ENCODE results near the gene CFAP251.

CFAP251 gene

DNA sequence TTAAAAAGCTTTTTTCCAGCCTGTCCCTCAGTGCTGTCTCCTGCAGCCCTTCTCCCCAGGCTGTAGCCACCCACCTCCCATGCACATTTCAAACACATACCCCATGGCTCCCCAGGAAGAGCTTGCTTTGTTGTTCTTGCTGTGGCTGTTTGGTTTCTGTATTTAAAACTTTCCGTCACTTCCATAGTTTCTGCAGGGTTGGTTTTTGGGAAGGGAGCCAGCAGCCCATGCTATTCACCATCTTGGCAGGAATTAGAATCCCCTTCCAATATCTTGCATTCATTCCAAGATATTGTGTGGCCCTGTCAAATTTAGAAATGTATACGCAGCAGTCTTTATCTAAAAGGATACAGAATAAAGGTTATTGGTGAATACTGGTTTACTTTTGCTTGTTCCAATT lies 29.6 kb downstream of the CFAP251 start:
- DNase-seq (ENCODE audit: low read depth in 2 of 2), result no peak

DNA sequence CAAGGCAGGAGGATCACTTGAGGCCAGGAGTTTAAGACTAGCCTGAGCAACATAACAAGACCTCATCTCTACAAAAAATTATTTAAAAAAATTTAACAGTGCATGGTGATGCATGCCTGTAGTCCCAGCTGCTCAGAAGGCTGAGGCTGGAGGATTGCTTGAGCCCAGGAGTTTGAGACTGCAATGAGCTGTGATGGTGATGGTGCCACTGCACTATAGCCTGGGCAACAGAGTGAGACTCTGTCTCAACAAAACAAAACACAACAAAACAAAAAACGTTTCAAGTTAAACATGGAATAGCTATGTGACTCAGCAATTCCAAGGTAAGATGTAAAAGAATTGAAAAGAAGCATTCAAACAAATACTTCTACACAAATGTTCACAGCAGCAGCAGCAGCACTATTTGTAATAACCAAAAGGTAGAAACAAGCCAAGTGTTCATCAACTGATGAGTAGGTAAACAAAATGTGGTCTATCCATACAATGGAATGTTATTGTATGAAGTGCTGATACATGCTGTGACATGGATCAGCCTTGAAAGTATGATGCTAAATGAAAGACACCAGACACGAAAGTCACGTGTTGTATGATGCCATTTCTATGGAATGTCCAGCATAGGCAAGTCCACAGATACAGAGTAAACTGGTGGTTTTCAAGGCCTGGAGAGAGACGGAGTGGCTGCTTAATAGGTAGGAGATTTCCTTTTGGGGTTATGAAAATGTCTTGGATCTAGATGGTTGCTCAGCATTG lies 31.4 kb downstream of the CFAP251 start:
- DNase-seq (ENCODE audit: low read depth in 2 of 2), result no peak

DNA sequence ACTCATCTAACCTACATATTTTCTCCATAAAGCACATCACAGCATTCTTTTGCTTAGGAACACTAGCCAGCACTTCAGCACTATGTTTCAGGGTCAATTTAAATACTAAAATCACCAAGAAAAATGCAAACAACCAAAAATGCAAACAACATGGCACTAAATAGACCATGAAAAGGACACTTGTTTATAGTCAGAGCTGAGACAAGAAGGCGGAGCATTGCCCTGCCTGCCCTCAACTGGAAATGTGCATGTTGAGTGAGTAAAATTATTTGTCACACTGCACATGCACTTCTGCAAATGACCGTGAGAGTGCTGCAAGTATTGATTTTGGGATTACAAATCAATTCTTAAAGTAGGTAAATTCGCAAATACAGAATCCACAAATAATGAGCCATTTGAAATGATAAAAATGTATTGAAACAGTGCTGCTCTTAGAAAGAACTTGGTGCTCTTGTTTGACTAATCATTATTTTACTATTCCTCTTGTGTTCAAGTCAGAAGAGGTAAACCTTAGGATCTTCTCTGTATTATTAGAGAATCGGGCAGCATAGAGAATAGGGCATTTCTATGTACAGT lies 34.8 kb downstream of the CFAP251 start:
- no peak for DNase-seq (ENCODE audit: low read depth in 2 of 2)

DNA sequence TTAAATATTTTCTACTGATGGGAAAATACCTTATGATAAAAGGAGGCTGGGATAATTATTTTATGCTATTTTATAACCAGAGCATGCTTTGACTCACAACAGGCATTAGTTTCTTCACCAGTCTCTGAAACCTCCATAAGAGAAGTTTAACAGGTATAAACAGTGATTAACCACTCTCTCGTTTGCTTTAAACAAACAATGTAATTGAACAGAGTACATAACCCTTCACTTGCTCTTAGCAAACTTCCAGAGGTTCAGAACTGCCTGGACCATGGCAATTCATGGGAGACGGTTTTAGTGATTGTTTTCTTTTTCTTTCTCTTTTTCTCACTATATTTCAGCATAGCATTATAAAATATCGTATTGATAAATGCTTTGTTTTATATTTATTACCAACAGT lies 35.3 kb downstream of the CFAP251 start:
- no peak for DNase-seq (ENCODE audit: low read depth in 2 of 2)

DNA sequence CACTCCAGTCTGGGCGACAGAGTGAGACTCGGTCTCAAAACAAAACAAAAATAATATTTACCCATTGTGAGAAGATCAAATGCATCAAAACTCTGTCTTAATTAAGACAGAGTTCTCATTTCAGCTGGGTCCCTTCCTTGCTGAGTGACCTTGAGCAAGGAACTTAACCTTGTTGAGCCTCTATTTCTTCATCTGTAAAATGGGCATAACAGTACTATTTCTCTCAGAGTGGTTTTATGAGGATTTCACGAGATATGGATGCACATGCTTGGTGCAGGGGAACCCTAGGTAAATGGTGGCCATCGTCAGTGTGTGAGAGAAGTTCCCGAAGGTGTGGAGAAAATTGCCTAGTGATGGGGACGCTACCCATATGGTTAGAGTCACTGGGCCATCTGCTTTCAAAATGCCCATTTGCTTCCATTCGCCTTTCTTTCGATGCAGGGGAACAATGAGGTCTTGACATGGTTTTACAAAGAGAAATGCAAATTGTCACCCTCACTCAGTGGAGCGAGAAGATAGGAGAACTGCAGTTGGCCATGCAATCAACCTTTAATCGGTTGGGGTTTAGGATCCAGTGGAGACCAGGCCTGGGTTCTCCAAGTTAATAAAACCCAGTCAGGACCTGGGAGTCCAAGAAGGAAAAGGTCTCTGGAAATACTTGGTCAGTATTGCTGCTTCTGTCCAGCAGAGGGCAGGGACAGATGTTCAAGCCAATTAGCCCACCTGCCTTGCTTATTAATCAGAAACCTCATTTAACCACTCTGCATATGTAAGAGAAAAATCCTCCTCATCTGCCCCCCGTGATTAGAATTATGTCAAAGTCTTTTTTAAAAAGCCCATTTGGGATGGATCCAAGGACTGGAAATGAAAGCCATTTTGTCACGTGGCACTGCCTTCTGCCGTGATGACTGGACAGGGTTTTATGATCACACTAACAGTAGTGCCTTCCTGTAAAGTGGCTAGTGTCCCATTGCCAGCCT lies 37.2 kb downstream of the CFAP251 start:
- no peak for DNase-seq (ENCODE audit: low read depth in 2 of 2)

DNA sequence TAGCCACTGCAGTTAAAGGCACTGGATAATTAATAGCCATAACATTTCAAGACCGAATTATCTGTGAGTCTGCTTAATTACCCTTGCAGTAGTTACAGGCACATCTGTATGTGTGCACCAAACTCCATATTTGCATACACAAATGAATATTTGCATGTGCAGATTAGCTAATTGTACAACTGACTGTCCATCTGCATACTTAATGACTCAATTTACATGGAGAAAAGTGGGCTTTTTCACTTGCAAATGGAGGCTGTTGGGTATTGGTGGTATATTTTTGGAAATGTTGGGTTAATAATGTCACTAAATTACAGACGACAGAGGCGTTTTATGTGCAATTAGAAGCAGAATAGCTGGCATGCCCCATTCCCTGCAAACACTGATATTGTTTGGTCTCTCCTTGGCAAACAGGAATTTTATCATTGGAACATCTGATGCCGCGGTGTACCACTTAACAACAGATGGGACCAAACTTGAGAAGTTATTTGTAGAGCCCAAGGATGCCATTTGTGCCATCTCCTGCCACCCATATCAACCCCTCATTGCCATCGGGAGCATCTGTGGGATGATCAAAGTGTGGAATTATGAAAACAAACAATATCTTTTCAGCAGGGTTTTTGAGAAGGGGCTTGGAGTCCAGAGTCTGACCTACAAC lies 39.6 kb downstream of the CFAP251 start:
- DNase-seq (ENCODE audit: low read depth in 2 of 2), result no peak

DNA sequence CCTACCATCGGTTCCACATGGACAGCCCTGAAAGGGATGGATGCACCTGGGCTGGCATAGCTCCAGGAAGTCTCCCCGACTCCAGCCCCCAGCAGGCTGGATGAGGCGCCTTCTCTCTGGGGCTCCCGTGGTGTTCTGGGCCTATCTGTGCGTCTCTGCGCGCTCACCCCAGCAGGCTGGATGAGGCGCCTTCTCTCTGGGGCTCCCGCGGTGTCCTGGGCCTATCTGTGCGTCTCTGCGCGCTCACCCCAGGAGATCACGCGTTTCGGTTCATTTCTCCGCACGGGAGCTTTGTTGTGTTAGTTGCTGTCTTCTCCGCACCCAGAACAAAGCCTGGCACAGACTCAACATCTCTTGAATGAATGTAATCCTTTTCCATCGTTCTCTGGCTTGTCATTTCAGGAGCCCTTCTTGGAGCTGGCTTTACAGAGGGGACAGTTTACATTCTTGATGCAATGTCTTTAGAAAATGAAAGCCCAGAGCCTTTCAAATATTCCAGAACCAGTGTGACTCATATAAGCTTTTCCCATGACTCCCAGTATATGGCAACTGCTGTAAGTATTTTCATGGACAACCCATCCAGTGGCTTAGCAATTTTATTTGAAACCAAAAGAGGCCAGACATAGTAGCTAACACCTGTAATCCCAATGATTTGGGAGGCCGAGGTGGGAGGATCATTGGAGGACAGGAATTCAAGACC lies 40.3 kb downstream of the CFAP251 start:
- no peak for DNase-seq (ENCODE audit: low read depth in 2 of 2)

DNA sequence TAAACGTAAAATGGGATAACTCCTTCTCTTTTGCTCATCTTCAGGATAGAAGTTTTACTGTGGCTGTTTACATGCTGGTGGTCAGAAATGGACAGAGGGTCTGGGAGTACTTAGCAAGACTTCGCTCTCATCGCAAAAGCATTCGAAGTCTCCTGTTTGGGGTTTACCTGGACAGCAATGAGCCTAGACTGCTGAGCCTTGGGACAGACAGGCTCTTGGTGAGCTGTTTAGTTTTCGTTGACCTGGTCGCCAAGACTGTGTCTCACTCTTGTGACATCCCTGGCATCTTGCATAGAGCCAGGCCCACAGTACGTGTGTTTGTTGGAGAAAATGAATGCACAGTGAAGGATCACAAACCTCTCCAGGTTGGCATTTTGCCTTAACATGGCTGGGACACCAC lies 42.1 kb downstream of the CFAP251 start:
- DNase-seq (ENCODE audit: low read depth in 2 of 2), result no peak

DNA sequence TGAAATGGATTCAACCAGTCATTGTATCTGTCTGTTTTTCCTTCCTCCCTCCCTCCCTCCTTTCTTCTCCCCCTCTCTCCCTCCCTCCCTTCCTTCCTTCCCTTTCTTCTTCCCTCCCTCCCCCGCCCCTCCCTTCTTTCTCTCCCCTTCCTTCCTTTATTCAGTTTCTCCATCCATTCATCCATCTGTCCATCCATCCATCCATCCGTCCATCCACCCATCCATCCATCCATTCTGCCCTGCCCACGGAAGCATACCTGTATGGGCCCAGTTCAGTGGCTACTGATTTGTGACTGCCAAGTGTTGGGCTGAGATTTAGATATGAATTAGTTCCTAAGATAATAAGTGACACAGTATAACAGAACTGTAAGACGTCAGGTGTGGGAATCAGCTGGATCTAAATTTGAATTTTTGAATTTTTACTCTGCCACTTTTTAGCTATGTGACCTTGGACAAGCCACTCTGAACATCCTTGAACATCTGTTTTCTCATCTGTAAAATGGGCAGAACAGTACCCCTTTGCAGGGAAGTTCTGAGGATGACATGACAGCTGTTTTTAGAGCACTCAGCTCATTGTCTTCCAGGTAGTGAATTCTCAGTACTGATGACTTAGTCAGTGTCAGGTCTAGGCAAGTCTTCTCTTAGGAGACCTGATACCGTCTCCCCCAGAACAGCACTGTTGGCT lies 42.9 kb downstream of the CFAP251 start:
- no peak for DNase-seq (ENCODE audit: low read depth in 2 of 2)

DNA sequence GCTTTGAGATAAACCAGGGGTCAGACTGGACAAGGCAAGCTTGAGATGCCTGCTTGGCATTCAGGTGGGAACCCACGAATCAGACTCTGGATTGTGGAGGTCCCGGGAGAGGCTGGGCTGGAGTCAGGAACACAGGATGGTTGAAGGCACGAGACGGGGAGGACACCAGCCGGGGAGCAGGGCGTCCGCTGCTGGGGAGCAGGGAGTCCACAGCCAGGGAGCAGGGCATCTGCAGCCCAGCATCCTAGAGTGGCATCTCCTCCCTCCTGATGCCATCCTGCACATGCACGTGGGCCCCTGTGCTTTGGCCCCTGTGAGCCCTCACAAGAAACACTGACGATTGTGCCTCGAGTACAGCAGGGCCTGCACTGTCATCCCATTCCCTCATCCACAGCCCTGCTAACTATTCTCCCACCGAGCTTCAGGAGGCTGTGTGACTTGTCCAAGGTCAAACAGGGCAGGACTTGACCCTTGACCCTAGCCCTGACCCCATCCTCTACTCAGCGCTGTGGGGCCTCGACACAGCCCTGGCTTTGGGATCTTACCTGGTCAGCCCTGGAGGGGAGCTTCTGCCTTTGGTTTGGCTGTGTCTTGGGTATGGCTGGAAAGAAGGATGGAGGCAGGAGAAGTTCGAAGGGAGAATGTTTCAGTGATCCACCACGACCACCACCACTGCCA lies 45.1 kb downstream of the CFAP251 start:
- DNase-seq (ENCODE audit: low read depth in 2 of 2), result no peak

DNA sequence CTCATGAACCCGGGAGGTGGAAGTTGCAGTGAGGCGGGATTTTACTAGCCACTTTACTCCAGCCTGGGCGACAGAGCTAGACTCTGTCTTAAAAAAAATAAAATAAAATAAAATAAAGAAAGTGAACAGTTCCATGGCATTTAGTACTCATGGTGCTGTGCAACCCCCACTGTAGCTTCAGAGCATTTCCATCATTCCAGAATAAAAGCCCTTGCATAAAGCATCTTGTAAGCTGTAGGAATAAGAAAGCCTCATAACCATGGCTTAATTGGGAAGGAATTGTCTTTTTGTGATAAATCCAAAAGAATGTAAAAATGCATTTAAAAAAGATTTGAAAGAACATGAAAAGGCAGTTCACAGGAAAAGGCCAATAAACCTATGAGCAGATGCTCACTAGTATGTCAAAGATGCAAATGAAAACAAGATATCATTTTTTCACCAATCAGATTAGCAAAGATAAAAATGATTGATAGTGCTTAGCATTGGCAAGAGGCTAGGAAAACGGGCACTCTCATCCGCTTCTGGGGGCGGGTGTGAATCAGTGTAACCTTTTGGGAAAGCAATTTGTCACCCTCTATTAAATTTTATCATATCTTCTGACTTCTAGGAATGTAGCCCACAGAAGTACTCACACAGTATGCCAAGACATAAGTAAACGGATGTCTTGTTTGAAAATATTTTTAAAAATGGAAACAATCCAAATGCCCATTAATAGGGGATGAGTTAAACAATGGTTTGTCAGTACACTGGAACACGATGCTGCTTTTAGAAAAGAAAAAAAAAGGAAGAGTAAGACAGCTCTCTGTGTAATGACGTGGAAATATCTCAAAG lies 46.6 kb downstream of the CFAP251 start:
- no peak for DNase-seq (ENCODE audit: low read depth in 2 of 2)

DNA sequence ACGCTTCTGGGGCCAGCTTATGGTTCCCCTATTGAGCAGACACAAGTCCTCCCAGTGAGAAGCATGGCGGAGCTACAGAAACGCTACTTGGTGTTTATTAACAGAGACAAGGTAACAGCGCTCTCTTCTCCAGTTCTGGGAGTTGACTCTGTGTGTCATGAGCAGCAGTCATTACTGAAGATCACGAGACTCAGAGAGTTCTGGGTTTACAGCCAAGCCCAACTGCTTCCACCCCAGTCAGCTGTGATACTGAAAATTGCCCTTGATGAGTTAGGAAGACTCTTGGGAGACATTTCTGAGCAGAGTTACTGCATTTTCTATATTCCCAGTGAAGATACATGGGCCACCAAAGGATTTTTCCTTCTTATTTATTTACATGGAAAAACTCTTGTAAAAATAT lies 48.6 kb downstream of the CFAP251 start:
- DNase-seq (ENCODE audit: low read depth in 2 of 2), result no peak

DNA sequence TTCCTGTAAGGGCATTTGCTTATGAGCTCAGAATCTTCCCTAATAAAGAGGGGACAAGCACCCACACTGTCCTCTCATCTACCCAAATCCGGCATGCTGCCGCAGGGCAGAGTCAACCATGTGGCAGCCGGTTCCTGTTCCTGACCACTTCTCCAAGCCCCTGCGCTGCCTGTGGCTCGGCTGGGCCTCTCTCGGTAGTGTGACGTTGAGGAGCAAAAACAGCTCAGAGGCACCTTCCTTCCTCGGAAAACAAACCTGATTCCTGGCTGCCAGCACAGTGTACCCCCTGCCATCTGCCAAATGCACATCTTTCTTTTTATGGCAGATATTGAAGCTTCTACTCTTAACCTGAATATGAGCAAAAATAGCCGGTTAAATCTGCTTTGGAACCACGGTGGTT lies 50.5 kb downstream of the CFAP251 start:
- no peak for DNase-seq (ENCODE audit: low read depth in 2 of 2)

DNA sequence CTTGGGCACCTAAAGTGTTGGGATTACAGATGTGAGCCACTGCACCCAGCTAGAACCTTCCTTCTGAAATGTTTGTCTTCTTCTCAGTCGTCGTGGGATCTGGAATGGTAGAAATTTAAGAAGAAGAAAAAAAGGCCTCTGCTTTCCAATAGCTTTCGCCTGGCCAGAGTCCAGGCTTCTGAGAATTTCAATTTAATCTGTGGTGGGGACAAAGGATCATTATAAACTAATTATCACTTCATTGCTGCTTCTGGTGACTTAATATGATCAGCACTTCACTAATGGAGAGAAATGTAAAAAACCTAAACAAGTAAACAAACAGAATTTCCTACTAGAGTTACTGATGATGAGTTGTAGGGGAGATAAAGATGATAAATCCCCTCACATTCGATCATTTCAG lies 51.3 kb downstream of the CFAP251 start:
- DNase-seq (ENCODE audit: low read depth in 2 of 2), result no peak

DNA sequence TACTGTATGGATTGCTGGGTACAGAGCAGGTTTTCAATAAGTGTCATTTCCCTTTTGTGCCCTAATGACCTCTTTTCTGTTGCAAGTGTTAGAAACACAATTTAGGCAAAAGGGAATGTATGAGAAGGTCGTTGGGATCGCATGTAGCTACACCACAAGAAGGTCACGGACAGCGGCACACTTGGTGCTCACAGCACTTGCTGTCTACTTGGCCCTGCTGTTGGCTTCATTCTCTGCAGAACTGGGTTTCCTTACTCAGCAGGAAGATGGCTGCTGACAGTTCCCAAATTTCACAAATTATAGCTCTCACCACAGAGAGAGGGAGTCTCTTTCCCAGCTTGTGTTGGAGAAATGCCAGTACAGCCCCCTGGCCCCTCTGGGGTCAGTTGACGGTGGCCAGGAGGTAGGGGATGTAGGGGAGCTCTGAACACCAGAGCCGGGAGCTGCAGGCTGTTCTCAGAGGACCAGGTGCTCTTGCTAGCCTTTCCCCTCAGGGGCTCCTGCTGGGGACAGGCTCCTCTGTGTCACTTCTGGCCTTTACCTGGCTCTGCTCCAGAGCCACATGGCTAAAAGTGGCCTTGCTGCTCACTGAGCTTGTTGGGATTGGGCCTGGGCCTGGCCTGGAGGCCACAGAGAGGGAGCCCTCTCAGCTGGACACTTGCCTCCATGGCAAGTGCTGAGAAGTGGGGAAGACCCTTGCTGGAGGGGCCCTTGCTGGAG lies 52.3 kb downstream of the CFAP251 start:
- DNase-seq (ENCODE audit: low read depth in 2 of 2), result no peak

DNA sequence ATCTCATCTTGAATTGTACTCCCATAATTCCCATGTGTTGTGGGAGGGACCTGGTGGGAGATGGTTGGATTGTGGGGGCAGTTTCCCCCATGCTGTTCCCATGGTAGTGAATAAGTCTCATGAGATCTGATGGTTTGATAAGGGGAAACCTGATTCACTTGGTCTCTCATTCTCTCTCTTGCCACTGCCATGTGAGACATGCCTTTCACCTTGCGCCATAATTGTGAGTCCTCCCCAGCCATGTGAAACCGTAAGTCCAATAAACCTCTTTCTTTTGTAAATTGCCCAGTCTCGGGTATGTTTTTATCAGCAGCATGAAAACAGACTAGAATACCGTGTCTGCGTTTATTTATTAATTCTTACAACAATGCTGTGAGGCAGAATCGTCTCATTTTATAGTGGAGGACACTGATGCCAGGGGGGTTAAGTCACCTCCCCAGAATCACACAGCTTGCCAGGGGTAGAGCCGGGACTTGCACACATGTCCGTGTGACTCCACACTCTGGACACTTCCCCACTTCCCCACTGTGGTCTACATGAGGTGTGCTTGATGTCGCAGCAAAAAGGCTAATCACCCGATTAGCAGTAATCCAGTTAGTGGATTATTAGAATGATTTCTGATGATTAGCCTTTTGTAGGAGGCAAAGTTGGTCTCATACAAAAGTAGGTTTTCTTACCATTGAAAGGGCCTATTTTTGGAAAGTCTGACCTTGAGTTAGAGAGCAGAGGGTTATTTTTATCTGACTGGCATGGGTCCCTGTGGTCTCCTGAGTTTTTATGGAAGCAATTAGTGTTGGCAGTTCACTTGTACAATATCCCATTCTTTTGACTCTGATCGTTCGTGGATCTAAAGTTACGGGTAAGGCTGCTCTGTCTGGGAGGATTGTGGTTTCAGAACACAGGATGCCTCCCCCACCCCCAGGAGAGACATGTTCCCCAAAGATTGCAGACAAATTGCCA lies 55.9 kb downstream of the CFAP251 start:
- DNase-seq (ENCODE audit: low read depth in 2 of 2), result no peak

DNA sequence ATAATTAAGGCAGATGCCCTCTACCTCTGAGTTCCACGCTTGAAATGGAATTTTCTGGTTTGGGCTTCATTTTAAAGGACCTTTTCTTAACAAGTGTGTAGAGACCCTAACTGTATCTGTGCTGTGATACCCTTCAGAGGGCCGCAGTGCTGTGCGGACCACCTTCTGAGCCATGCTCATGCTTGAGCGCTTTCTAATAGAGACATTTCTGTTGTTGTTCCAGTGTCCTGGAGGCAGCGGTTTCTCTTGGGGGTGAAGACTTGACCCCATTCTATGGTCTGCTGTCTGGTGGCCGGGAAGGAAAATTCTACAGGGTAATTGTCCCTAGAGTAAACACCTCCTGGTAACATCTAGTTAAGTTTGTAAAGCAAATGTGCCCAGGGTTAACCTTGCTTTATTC lies 56.6 kb downstream of the CFAP251 start:
- DNase-seq (ENCODE audit: low read depth in 2 of 2), result no peak

DNA sequence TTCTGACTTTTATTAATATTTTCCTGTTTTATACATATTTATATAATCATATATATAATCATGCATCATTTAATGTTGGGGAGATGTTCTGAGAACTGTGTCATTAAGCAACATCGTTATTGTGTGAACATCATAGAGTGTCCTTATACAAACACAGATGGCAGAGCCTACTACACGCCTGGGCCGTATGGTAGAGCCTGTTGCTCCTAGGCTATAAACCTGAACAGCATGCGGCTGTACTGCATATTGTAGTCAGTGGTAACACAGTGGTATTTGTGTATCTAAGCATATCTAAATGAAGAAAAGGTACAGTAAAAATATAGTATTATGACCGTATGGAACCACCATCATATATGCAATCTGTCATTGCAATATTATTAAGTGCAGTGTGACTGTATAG lies 58.6 kb downstream of the CFAP251 start:
- DNase-seq (ENCODE audit: low read depth in 2 of 2), result no peak

Data from stimulated activated CD4-positive, alpha-beta T cell treated with anti-CD3 and anti-CD28 coated beads, Interleukin-1b, Interleukin-23, amount 100 ng/mL, for 1 hour (primary cell).